ENCODE data around the gene CHST7. TPM values are rescaled to one million over a fixed set of nuclear protein-coding genes. Genes with fewer than 3 reads are reported as not detected.

Gene CHST7
- total and polyA plus RNA-seq, 2 of the 13 experiments (the other 11 are each of a cell fraction or from before 2014, with no cell fraction given), result 2.4 to 5.2 TPM

GRCh38 chrX:46575991-46576392 is 2.4 kb downstream of the CHST7 start (continued):
- TF ChIP-seq CERS6 (CRISPR knock-in tag; IDR thresholded peaks at IDR 0.05) (no peak), ARHGAP35 (CRISPR knock-in tag; IDR thresholded peaks at IDR 0.05; ENCODE audit: borderline replicate concordance) (no peak), NR0B2 (CRISPR knock-in tag; IDR thresholded peaks at IDR 0.05) (no peak), ZBTB20 (CRISPR knock-in tag; IDR thresholded peaks at IDR 0.05; ENCODE audit: borderline replicate concordance, low read depth) (no peak), ZNF672 (CRISPR knock-in tag; IDR thresholded peaks at IDR 0.05) (no peak), ZNF792 (CRISPR knock-in tag; IDR thresholded peaks at IDR 0.05) (no peak), KDM5A (IDR thresholded peaks at IDR 0.05; ENCODE audit: borderline replicate concordance, low read length) (no peak), ZNF563 (CRISPR knock-in tag; IDR thresholded peaks at IDR 0.05) (no peak), HMGXB4 (CRISPR knock-in tag; IDR thresholded peaks at IDR 0.05; ENCODE audit: borderline replicate concordance in 1 of 2, low read depth in 1 of 2) (no peak), KLF6 (CRISPR knock-in tag; IDR thresholded peaks at IDR 0.05) (no peak), ETV6 (CRISPR knock-in tag; conservative IDR thresholded peaks at IDR 0.05) (no peak), HNRNPK (IDR thresholded peaks at IDR 0.05; ENCODE audit: low read depth, low read length, poor library complexity, severe bottlenecking) (peak; percentile 43), KDM1A (CRISPR knock-in tag; IDR thresholded peaks at IDR 0.05) (no peak), YEATS4 (CRISPR knock-in tag; IDR thresholded peaks at IDR 0.05; ENCODE audit: borderline replicate concordance) (0 out of 2 replicates have a peak, but pooled peaks have one; percentile 23), ZNF12 (CRISPR knock-in tag; IDR thresholded peaks at IDR 0.05) (no peak), ZNF607 (CRISPR knock-in tag; IDR thresholded peaks at IDR 0.05; ENCODE audit: borderline replicate concordance) (no peak), NFKBIZ (CRISPR knock-in tag; IDR thresholded peaks at IDR 0.05) (no peak), TGIF2 (CRISPR knock-in tag; IDR thresholded peaks at IDR 0.05) (0 out of 2 replicates have a peak, but pooled peaks have one; percentile 2), ZNF646 (CRISPR knock-in tag; IDR thresholded peaks at IDR 0.05) (0 out of 2 replicates have a peak, but pooled peaks have one; percentile 47), CHD4 (IDR thresholded peaks at IDR 0.05; ENCODE audit: borderline replicate concordance, low read length) (no peak), ZNF589 (CRISPR knock-in tag; conservative IDR thresholded peaks at IDR 0.05) (no peak), PCBP2 (optimal IDR thresholded peaks at IDR 0.05; ENCODE audit: low read depth, low read length, poor library complexity, severe bottlenecking) (peak; percentile 34)

All from HepG2 (cell line).